ENCODE measurements around the gene NUDT8. TPM values are rescaled to one million over a fixed set of nuclear protein-coding genes. Genes with fewer than 3 reads are reported as not detected.
A peak's percentile ranks its signal among the peaks of the same experiment; 100 is the strongest.
"Not testable (repeated sequence)": the region's sequence is repeated elsewhere in the genome, so short reads cannot be mapped to it uniquely, and the experiment has no call there.

NUDT8 gene
- total RNA-seq, 1 experiment from 2014 or later, result 17.0 TPM

GRCh38 chr11:67596753-67597300, 32.9 kb downstream of the NUDT8 start:
- DNase-seq (ENCODE audit: low read depth), result no peak

DNA sequence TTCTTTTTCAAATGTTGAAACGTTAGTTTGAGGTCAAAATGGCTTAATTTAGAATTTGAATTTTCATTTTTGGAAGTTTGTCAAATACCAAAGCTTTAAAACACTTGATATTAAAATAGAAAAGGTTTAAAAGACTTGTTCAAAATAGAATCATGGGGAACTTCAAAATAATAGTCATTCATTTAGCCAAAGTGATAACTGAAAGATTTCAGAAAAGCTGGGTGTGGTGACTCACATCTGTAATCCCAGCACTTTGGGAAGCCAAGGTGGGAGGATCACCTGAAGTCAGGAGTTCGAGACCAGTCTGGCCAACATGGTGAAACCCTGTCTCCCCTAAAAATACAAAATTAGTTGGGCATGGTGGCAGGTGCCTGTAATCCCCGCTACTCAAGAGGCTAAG, 35.3 kb downstream of the NUDT8 start:
- no peak for DNase-seq (ENCODE audit: low read depth)

DNA sequence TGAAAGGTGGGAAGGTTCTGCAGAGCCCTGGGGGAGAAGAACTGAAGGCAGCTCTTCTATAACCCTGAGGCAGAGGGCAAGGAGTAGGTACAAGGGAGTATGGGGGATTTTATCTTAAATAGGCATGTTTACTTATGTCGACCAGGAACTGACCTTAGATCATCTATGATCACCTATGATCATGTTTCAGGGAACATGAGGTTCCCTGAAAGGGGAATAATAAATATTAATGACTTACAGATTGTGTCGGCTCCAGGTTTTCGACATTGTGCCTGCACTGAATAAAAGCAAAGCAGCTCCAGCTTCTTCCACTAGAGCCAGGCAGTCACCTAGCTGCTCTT, 36.2 kb downstream of the NUDT8 start:
- DNase-seq (ENCODE audit: low read depth), result no peak

GRCh38 chr11:67592880-67593564, 36.7 kb downstream of the NUDT8 start:
- DNase-seq (ENCODE audit: low read depth), result no peak

DNA sequence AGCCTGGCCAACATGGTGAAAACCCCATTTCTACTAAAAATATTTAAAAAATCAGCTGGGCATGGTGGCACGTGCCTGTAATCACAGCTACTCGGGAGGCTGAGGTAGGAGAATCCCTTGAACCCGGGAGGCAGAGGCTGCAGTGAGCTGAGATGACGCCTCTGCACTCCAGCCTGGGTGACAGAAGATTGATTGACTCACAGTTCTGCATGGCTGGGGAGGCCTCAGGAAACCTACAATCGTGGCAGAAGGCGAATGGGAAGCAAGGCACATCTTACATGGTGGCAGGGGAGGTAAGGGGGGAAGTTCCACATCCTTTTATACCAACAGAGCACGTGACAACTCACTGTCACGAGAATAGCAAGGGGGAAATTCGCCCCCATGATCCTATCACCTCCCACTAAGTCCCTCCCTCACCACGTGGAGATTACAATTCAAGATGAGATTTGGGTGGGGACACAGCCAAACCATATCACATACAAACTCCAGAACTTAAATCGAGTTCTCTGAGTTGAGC, 40.8 kb downstream of the NUDT8 start:
- DNase-seq (ENCODE audit: low read depth), result not testable (repeated sequence)

GRCh38 chr11:67588136-67588503, 41.6 kb downstream of the NUDT8 start:
- DNase-seq (ENCODE audit: low read depth), result no peak

DNA sequence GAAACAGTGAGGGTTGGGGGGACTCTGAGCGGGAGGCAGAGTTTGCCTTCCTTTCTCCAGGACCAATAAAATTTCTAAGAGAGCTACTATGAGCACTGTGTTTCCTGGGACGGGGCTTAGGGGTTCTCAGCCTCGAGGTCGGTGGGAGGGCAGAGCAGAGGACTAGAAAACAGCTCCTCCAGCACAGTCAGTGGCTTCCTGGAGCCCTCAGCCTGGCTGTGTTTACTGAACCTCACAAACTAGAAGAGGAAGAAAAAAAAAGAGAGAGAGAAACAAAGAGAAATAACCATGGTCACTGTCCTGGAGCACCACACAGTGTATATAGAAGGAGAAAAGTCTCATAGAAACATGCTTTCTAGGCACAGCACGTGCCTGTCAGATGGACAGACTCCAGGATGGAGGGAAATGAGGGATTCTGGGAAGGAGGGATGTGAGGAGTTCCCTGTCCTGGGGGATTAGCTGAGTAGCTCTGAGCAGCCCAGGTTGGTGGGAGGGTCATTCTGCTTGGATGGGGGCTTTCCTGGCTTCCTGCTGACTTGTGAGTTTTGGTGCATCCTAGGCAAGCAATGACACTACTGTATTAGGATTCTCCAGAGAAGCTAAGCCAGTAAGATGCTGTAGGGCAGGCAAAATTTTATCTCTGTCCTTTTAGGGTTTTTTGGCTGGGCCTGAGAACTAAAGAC, 43.0 kb downstream of the NUDT8 start:
- DNase-seq (ENCODE audit: low read depth), result no peak

GRCh38 chr11:67585911-67586310, 43.8 kb downstream of the NUDT8 start:
- DNase-seq (ENCODE audit: low read depth), result no peak

DNA sequence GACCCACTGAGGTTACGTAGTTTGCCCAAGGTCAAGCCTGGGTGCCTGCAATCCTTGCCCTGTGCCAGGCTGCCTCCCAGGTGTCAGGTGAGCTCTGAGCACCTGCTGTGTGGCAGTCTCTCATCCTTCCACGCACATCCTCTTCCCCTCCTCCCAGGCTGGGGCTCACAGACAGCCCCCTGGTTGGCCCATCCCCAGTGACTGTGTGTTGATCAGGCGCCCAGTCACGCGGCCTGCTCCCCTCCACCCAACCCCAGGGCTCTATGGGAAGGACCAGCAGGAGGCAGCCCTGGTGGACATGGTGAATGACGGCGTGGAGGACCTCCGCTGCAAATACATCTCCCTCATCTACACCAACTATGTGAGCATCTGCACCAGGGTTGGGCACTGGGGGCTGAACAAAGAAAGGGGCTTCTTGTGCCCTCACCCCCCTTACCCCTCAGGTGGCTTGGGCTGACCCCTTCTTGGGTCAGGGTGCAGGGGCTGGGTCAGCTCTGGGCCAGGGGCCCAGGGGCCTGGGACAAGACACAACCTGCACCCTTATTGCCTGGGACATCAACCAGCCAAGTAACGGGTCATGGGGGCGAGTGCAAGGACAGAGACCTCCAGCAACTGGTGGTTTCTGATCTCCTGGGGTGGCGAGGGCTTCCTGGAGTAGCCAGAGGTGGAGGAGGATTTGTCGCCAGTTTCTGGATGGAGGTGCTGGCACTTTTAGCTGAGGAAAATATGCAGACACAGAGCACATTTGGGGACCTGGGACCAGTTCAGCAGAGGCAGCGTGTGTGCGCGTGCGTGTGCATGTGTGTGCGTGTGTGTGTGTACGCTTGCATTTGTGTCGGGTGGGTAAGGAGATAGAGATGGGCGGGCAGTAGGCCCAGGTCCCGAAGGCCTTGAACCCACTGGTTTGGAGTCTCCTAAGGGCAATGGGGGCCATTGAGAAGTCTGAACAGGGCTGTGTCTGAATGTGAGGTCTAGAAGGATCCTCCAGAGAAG, 44.6 kb downstream of the NUDT8 start:
- DNase-seq (ENCODE audit: low read depth), result no peak

GRCh38 chr11:67584205-67584880, 45.4 kb downstream of the NUDT8 start:
- DNase-seq (ENCODE audit: low read depth), result no peak

DNA sequence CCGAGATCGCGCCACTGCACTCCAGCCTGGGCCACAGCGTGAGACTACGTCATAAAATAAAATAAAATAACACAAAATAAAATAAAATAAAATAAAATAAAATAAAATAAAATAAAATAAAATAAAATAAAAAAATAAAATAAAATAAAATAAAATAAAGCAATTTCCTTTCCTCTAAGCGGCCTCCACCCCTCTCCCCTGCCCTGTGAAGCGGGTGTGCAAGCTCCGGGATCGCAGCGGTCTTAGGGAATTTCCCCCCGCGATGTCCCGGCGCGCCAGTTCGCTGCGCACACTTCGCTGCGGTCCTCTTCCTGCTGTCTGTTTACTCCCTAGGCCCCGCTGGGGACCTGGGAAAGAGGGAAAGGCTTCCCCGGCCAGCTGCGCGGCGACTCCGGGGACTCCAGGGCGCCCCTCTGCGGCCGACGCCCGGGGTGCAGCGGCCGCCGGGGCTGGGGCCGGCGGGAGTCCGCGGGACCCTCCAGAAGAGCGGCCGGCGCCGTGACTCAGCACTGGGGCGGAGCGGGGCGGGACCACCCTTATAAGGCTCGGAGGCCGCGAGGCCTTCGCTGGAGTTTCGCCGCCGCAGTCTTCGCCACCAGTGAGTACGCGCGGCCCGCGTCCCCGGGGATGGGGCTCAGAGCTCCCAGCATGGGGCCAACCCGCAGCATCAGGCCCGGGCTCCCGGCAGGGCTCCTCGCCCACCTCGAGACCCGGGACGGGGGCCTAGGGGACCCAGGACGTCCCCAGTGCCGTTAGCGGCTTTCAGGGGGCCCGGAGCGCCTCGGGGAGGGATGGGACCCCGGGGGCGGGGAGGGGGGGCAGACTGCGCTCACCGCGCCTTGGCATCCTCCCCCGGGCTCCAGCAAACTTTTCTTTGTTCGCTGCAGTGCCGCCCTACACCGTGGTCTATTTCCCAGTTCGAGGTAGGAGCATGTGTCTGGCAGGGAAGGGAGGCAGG, 46.2 kb downstream of the NUDT8 start, which contains the start of gene GSTP1:
Gene GSTP1, plus strand, starts transcription at position 566 of the 958 bp plus-strand sequence. Its CDS starts 32 bp downstream, at position 598.
- DNase-seq (ENCODE audit: low read depth), result peak; percentile 93

GRCh38 chr11:67582011-67582410, 47.7 kb downstream of the NUDT8 start:
- no peak for DNase-seq (ENCODE audit: low read depth)

DNA sequence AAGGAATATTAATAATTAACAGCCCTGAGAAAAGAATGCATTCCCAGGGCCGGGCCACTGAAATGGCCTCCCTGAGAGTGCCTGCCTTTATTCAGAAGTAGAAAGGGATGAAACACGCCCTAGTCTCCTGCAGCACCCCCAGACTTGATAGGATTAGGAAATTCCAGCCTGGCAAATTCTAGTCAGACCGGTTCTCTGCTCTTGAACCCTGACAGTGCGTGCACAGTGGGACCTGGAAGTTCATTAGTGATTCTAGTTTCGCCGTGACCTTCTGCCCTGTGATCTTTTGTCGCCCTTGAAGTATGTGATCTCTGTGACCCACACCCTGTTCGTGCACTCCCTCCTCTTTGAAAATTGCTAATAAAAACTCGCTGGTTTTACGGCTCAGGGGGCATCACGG, 48.3 kb downstream of the NUDT8 start:
- DNase-seq (ENCODE audit: low read depth), result no peak

DNA sequence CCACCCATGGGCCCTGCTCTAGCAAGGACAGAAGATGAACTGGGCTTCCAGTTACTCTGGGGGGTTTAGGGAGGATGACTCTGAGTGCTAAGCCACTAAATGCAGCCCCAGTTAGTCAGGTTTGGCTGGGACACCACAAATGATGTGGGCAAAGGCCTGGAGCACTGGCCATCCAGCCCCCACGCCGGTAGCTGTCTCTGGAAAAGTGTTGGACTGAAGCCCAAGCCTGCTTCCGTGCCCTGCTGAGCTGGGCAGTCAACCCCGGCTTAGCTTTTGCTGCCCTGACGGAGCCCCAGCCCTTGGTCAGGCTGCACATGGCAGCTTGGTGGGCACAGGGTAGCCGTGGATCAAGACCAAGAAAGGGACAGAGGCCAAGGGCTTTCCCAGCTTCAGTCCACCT, 51.8 kb downstream of the NUDT8 start:
- no peak for DNase-seq (ENCODE audit: low read depth)

Small RNA genes within 50 kb of the gene (small RNA-seq; reads per million reads assigned to genes)
- gene AP003385.3, result not detected

Other genes starting within 250 kb of the NUDT8 start
- gene RAD9A, start 238.0 kb downstream of the NUDT8 start, total RNA-seq (2014; rRNA removed; shearing (Covaris generic)), result 6.5 and 11.7 TPM in 2 replicates
- gene PPP1CA, start 228.1 kb downstream of the NUDT8 start, total RNA-seq (2014; rRNA removed; shearing (Covaris generic)), result 324 and 339 TPM in 2 replicates
- gene TBC1D10C, start 225.9 kb downstream of the NUDT8 start, total RNA-seq (2014; rRNA removed; shearing (Covaris generic)), result 0.05 TPM in 1 of 2 replicates, not detected in the other
- 0.13 TPM in 1 of 2 replicates, not detected in the other for gene CARNS1, start 214.3 kb downstream of the NUDT8 start, total RNA-seq (2014; rRNA removed; shearing (Covaris generic))
- 49.0 and 52.7 TPM in 2 replicates for gene RPS6KB2, start 201.4 kb downstream of the NUDT8 start, total RNA-seq (2014; rRNA removed; shearing (Covaris generic))
- gene PTPRCAP, start 192.3 kb downstream of the NUDT8 start, total RNA-seq (2014; rRNA removed; shearing (Covaris generic)), result 0.60 TPM in 1 of 2 replicates, not detected in the other
- 113 and 151 TPM in 2 replicates for gene CORO1B, start 186.5 kb downstream of the NUDT8 start, total RNA-seq (2014; rRNA removed; shearing (Covaris generic))
- not detected in 2 replicates for gene GPR152, start 177.2 kb downstream of the NUDT8 start, total RNA-seq (2014; rRNA removed; shearing (Covaris generic))
- gene CABP4, start 174.6 kb downstream of the NUDT8 start, total RNA-seq (2014; rRNA removed; shearing (Covaris generic)), result not detected in 2 replicates
- 3.3 and 6.9 TPM in 2 replicates for gene TMEM134, start 160.7 kb downstream of the NUDT8 start, total RNA-seq (2014; rRNA removed; shearing (Covaris generic))
- gene AIP, start 146.9 kb downstream of the NUDT8 start, total RNA-seq (2014; rRNA removed; shearing (Covaris generic)), result 81.5 and 91.2 TPM in 2 replicates
- 0.13 and 0.90 TPM in 2 replicates for gene PITPNM1, start 124.6 kb downstream of the NUDT8 start, total RNA-seq (2014; rRNA removed; shearing (Covaris generic))
- gene CDK2AP2, start 121.8 kb downstream of the NUDT8 start, total RNA-seq (2014; rRNA removed; shearing (Covaris generic)), result 20.0 and 24.7 TPM in 2 replicates
- gene CABP2, start 106.5 kb downstream of the NUDT8 start, total RNA-seq (2014; rRNA removed; shearing (Covaris generic)), result not detected in 2 replicates
- 904 and 1,034 TPM in 2 replicates for gene GSTP1, start 46.1 kb downstream of the NUDT8 start, total RNA-seq (2014; rRNA removed; shearing (Covaris generic))
- gene NDUFV1, start 23.0 kb downstream of the NUDT8 start, total RNA-seq (2014; rRNA removed; shearing (Covaris generic)), result 202 and 217 TPM in 2 replicates
- not detected in 2 replicates for gene TBX10, start 9.8 kb upstream of the NUDT8 start, total RNA-seq (2014; rRNA removed; shearing (Covaris generic))
- gene ACY3, start 20.8 kb upstream of the NUDT8 start, total RNA-seq (2014; rRNA removed; shearing (Covaris generic)), result not detected in 2 replicates
- not detected in 2 replicates for gene ALDH3B2, start 44.7 kb upstream of the NUDT8 start, total RNA-seq (2014; rRNA removed; shearing (Covaris generic))

Data from HT1080 (cell line).